ENCODE results near the gene FRMD6.
"Not testable (repeated sequence)": the region's sequence is repeated elsewhere in the genome, so short reads cannot be mapped to it uniquely, and the experiment has no call there.

The FRMD6 gene

GRCh38 chr14:51724650-51725049 is 72.9 kb downstream of the FRMD6 start:
- no peak for DNase-seq (ENCODE audit: low read depth in 3 of 3)

- no peak for DNase-seq (ENCODE audit: low read depth in 3 of 3)
Measured at GRCh38 chr14:51725061-51725460, 73.4 kb downstream of the FRMD6 start.

GRCh38 chr14:51726166-51726899 is 74.6 kb downstream of the FRMD6 start:
- no peak for DNase-seq (ENCODE audit: low read depth in 3 of 3)

- no peak for DNase-seq (ENCODE audit: low read depth in 3 of 3)
Measured at GRCh38 chr14:51727526-51727925, 75.8 kb downstream of the FRMD6 start.

- no peak for DNase-seq (ENCODE audit: low read depth in 3 of 3)
Measured at GRCh38 chr14:51730098-51730497, 78.4 kb downstream of the FRMD6 start.

GRCh38 chr14:51730684-51731083 is 79.0 kb downstream of the FRMD6 start:
- no peak for DNase-seq (ENCODE audit: low read depth in 3 of 3)

GRCh38 chr14:51732494-51733112 is 80.9 kb downstream of the FRMD6 start:
- no peak for DNase-seq (ENCODE audit: low read depth in 3 of 3)

- DNase-seq (ENCODE audit: low read depth in 3 of 3): no peak
Measured at GRCh38 chr14:51733147-51733546, 81.4 kb downstream of the FRMD6 start.

GRCh38 chr14:51735851-51736250 is 84.1 kb downstream of the FRMD6 start:
- no peak for DNase-seq (ENCODE audit: low read depth in 3 of 3)

GRCh38 chr14:51738754-51739153 is 87.0 kb downstream of the FRMD6 start:
- DNase-seq (ENCODE audit: low read depth in 3 of 3): no peak

GRCh38 chr14:51743588-51744000 is 91.9 kb downstream of the FRMD6 start:
- DNase-seq (ENCODE audit: low read depth in 3 of 3): no peak

GRCh38 chr14:51744372-51745130 is 92.8 kb downstream of the FRMD6 start:
- DNase-seq (ENCODE audit: low read depth in 3 of 3): no peak

GRCh38 chr14:51746823-51747222 is 95.1 kb downstream of the FRMD6 start:
- DNase-seq (ENCODE audit: low read depth in 3 of 3): not testable (repeated sequence)

- DNase-seq (ENCODE audit: low read depth in 3 of 3): no peak
Measured at GRCh38 chr14:51750542-51750941, 98.8 kb downstream of the FRMD6 start.

GRCh38 chr14:51751611-51752345 is 100.1 kb downstream of the FRMD6 start:
- not testable (repeated sequence) for DNase-seq (ENCODE audit: low read depth in 3 of 3)

GRCh38 chr14:51757756-51758155 is 106.0 kb downstream of the FRMD6 start:
- not testable (repeated sequence) for DNase-seq (ENCODE audit: low read depth in 3 of 3)

GRCh38 chr14:51759950-51760349 is 108.2 kb downstream of the FRMD6 start:
- DNase-seq (ENCODE audit: low read depth in 3 of 3): no peak

GRCh38 chr14:51765726-51766125 is 114.0 kb downstream of the FRMD6 start:
- DNase-seq (ENCODE audit: low read depth in 3 of 3): not testable (repeated sequence)

- not testable (repeated sequence) for DNase-seq (ENCODE audit: low read depth in 3 of 3)
Measured at GRCh38 chr14:51766586-51766985, 114.9 kb downstream of the FRMD6 start.

- DNase-seq (ENCODE audit: low read depth in 3 of 3): not testable (repeated sequence)
Measured at GRCh38 chr14:51769261-51769660, 117.6 kb downstream of the FRMD6 start.

- no peak for DNase-seq (ENCODE audit: low read depth in 3 of 3)
Measured at GRCh38 chr14:51774209-51774608, 122.5 kb downstream of the FRMD6 start.

Measured in stimulated activated CD4-positive, alpha-beta T cell treated with anti-CD3 and anti-CD28 coated beads, TNF-alpha, amount 100 ng/mL, for 4 hours (primary cell).